HG02885 (cell line): Measurements from ENCODE around the gene PEX14.
"Not testable (repeated sequence)": the region's sequence is repeated elsewhere in the genome, so short reads cannot be mapped to it uniquely, and the experiment has no call there.

Experiments
- ATAC-seq: cut with Tn5 transposase; IDR thresholded peaks from one replicate; pipeline ENCODE4 v1.9.1; 2021; ENCODE audit warnings: mild to moderate bottlenecking; ENCODE audit not compliant: unreplicated experiment, poor library complexity

Gene PEX14

DNA sequence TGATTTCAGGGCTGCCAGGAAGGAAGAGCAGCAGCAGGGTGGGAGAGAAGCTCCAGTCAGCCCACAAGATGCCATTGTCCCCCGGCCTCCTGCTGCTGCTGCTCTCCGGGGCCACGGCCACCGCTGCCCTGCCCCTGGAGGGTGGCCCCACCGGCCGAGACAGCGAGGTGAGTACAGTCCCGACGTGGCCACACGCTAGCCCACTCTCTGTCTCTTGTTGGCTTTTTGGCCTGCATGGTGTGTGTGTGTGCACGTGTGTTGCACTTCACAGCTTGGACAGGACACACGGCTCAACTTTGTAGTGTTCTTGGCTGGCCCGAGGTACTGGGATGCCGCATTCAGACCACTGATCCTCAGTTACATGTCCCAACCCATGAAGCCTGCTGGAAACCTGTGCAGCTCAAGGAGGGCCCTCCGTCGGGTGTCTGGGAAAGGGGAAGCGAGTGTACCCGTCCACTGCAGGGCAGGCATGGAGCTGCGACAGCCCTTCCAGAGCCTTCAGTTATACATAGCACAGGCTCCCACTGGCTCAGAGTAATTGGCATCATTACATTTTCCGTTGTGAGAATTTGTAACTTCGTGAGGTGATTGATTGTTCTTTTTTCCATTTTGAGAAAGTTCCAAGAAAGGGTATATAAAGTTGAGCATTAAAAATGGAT, 24.5 kb upstream of the PEX14 start:
- ATAC-seq = no peak

DNA sequence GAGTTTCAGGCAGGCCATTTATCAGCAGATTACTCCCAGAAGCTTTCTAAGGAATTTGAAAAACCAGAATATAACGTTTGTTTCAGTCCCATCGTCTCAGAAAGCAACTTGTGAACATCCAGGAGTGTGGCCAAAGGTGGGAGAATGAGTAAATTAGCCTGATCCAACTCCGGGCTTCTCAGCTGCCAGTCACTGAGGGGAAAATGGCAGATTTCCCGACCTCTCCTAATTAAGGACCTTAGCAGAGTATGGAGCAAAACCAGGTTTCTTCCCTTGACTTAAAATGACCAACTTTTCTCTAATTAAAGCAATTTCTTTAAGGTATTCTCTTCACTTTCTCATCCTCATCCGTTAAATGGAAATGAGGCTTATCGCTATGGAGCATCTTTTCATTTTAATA, 23.9 kb upstream of the PEX14 start:
- no peak for ATAC-seq

DNA sequence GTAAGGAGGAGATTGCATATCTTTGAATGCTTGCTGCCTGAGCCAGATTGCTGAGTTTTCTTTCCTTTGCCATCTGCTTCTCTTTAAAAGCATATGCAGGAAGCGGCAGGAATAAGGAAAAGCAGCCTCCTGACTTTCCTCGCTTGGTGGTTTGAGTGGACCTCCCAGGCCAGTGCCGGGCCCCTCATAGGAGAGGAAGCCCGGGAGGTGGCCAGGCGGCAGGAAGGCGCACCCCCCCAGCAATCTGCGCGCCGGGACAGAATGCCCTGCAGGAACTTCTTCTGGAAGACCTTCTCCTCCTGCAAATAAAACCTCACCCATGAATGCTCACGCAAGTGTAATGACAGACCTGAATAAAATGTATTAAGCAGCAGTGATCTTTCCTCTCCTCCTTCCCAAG, 23.5 kb upstream of the PEX14 start:
- ATAC-seq = no peak

DNA sequence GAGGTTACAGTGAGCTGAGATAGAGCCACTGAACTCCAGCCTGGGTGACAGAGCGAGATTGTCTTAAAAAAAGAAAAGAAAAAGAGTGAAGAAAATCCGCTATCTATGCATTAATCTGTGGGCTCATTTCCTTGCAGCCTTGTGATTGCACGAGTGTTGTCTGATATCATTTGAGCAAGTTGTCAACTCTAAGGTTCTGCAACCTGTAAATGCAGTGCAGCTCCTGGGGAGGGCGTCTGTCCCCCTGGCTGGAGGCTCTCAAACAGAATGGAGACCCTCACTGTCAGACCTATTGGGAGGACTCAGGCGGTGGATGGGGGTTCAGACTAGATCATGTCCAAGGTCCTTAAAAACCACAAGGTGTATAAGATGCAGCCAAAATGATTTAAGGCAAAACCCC, 18.7 kb upstream of the PEX14 start:
- no peak for ATAC-seq

DNA sequence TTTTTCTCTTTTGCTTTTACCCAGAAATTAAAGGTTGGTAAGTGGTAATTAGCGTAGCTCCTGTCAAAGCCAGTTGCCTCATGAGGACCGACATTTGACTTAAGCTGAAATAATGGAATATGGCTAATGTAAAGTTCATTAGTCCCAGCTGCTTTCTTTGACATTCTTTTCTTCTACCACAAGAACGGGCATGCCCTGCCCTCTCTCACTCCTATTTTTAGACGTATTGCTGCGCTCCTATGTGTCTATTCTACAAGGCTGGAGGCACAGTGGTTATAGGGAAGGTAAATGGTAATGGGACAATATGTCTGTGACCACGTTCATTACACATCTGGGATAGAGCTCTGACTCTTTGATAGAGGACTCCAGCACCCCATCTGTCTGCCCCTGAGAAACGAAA, 18.1 kb upstream of the PEX14 start:
- no peak for ATAC-seq

DNA sequence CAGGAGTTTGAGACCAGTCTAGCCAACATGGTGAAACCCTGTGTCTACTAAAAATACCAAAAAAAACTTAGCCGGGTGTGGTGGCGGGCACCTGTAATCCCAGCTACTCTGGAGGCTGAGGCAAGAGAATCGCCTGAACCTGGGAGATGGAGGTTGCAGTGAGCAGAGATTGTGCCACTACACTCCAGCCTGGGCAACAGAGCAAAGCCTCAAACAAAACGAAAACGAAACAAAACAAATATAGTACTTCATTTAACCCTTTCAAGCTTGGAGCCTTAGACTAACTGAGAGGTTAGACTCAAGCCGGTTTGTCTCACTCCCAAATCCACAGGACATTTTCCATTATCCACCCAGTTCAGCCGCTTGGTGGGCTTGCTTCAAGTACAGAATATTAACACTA, 17.3 kb upstream of the PEX14 start:
- not testable (repeated sequence) for ATAC-seq

DNA sequence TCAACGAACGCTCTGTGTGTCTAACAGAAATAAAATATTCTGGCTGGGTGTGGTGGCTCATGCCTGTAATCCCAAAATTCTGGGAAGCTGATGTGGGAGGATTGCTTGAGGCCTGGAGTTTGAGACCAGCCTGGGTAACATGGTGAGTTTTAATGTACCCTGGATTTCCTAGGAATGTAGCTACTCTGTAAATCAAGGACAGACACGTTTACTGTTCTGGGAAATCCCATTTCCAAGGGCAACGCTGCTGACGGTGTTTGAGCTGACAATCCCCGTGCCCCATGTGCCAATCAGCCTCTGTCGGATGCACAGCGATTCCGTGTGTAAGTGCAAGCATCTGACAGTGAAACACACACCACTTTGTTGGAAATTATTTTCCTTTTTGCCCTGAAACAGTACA, 16.9 kb upstream of the PEX14 start:
- no peak for ATAC-seq

DNA sequence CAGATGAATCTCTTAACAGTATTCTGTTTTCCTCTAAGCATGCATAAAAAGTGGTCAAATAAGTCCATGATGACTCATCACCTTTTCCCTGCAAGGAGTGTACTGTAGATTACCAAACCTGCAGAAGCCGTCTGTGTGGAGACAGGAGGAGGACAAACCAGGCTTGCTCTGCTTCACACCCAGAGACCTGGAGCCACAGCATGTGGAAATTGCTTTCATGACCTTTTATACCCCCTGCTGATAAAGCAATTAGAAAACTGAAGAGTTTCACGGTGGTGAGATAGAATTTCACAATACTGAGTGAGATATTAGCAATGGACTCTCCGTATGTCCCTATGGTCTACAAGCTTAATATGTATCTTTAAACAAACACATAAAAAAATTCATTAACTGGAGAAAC, 15.6 kb upstream of the PEX14 start:
- ATAC-seq = no peak

DNA sequence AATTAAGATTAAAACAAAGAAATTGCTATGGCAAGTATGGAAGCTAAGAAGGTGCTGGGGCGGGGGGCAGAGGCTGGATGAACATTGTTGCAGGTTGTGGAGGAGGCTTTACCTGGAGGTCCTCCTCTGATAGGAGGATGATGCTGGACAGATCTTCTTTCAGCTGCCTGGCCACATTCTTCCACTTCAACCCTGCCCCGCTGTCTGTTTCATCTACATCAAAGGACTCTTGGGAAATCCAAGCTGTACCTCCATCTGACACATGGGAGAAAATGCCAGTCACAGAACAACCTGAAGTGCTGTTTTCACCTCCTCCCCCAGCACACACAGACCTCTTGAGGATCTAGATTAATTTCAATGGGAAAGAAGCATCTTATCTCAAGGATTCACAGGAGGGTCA, 7.7 kb upstream of the PEX14 start:
- ATAC-seq = no peak

DNA sequence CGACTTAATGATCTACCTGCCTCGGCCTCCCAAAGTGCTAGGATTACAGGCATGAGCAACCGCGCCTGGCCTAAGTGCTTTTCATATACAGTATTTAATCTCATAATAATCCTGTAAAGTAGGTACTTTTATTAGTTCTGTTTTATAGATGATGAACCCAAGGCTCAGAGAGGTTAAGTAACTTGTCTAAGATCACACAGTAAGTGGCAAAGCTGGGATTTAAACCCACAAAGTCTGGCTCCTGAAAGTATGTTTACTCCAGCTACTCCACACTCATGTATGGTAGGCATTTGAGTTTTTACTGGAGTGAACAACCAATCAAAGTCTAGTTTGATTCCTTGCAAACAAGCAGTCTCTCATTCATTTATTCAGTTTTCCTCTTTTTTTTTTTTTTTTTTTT, 4.7 kb upstream of the PEX14 start:
- no peak for ATAC-seq

DNA sequence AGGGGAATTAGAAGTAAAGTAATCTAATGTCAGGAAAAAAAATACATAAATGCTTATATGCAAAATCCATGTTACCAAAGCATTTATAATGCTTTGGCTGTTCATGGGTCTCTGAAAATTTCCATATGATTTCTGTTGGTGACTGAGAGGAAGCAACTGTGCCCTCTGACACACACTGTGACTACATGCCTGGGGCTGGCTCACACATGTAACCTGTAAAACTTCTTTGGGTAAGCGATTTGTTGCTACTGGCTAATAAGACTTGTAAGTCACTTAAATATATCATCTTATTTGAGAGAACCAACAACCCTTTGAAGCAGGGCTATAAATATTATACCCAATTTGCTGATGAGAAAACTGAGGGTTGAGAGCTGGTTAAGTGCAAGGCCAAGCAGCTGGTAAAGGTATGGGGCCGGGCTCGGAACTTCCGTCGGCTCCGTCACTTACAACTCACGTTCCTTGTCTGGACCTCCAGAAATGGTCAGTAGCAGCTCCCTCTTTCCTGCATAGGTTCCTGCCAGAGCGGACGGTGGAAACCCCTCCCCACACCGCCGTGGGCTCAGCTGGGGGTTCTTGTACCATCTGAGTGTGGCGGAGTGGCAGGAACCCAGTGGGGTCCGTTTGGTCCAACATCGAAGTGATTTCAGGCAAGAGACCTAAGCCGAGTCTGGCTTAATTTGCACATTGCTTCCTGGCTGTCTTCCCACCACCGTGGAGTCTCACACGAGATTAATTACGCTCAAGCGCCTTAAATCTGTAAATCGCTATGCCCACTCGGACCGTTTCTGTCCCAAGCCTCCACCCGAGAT, 3.1 kb upstream of the PEX14 start:
- ATAC-seq = no peak

DNA sequence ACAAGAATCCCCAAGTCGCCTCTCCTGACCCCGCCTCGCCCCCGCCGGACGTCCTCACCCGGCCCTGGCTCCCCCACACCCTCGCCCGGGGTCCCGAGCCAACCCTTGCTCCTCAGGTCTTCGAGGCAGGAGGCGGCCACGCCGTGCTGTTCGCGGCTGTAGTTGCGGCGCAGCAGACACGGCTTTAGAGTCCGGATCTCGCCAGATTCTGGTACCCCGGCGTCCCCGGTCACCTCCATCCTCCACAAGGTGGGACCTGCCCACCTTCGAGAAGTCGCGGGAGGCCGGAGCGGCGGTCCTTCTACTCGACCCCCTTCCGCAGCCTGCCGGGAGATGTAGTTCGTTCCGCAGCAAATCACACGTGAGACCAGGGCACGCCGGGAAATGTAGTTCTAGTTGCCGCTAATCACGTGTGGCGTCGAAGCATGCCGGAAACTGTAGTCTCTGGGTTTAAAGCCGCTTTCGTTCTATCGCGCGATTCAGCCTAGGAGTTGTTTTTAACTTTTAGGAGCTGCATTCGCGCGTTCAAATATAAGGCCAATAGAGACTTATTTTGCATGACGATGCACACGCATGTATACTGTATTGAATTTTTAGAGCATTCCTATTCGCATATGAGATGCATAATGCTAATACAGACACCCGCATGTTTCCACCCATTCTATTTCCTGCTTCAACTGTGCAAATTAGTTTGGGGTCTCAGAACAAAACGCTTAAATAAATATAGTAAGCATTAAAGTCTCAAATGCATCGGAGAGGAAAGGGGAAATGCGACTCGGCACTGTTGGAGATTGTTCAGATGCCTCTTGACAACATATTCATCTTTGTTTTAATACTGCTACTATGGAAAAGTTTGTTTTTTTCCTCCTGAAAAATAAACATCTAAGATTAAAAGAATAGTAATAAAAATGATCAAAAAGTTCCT, 2.3 kb upstream of the PEX14 start, which contains the start of gene DFFA:
Gene DFFA (minus strand): TSS at position 310 of the 925 bp plus-strand sequence. CDS start 71 bp downstream, at position 239.
- peak; percentile 81 for ATAC-seq

DNA sequence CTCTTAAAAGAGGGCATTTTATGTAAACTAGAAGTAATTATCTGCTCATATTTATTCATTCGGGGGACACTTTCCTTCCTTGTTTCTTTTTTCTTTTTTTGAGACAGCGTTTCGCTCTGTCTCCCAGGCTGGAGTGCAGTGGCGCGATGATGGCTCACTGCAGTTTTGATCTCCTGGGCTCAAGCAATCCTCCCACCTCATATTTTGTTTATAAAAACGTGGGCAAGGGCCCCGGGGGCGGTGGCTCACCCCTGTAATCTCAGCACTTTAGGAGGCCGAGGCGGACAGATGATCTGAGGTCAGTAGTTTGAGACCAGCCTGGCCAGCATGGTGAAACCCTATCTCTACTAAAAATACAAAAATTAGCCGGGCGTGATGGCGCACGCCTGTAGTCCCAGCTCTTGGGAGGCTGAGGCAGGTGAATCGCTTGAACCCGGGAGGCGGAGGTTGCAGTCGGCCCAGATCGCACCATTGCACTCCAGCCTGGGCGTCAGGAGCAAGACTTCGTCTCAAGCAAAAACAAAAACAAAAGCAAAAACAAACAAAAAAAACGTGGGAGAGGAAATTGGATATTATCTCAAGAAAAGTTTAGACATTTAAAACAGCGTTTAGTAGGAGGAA, 1.5 kb upstream of the PEX14 start:
- no peak for ATAC-seq

DNA sequence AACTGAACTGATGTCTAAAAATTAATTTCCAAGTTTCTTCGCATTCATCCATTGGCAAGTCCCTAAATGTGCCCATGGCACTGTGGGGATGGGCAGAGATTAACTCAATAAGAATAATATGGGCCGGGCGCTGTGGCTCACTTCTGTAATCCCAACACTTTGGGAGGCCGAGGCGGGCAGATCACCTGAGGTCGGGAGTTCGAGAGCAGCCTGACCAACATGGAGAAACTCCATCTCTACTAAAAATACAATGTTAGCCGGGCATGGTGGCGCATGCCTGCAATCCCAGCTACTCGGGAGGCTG, 489 bp upstream of the PEX14 start:
- not testable (repeated sequence) for ATAC-seq

DNA sequence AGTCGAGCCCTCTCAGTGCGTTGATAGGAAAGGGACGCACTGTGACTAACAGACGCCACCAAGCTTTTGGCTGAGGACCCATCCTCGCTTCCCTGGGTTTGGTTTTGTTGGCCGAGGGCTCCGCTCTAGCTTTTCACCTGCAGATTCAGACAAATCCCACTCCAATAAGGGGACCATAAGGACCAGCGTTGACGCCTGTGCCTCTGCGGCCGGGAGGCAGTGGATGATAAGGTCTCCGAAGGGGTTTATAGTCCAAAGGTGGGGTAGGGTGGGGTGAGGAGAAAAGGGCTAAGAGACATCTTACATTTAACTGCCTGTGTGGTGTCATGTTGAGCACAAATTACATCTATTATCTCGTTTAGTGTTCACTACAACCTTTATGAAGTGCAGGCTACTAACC, 760 bp downstream of the PEX14 start:
- no peak for ATAC-seq

DNA sequence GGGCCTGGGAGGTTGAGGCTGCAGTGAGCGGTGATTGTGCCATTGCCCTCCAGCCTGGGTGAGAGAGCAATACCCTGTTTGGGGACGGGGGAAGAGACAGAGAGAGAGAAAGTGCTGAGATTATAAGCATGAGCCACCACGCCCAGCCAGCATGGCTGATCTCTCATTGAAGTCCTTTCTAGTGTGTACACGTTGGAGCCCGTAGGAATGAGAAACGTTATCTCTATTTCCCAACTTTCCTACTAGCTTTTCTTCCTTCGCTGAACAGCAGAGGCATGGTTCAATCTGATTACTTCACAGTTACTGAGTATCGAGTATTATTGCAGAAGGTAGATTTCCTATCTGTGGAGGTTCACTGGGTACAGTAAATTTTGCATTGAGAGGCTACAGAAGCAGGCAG, 4.5 kb downstream of the PEX14 start:
- no peak for ATAC-seq

DNA sequence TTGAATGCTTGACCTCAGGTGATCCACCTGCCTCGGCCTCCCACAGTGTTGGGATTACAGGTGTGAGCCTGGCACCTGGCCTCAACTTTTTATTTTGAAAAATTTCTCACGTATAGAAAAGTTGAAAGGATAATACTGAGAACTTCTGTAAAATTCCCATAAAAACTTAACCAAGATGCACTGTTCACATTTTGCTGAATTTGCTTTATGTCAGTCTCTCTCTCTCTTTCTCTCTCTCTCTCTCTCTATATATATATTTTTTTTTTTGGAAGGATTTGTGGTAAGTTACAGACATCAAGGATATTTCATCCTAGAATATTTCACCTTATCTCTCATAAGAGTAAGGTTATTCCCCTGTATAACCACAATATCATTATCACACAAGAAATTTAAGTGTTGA, 5.9 kb downstream of the PEX14 start:
- ATAC-seq = no peak

DNA sequence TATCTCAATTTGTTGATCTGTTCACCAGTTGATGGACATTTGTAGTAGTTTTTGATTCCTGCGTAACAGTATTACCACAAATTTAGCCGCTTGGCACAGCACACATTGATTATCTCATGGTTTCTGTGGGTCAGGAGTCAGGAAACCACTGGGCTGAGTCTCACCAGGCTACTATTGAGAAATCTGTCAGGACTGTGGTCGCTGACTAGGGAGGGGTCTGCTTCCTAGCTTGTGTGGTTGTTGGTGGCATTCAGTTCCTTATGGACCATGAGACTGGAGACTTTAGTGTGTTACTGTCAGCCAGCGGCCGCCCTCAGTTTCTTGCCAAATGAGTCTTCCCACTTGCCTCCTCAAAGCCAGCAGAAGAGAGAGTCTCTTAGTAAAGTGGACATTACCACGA, 9.8 kb downstream of the PEX14 start:
- no peak for ATAC-seq

DNA sequence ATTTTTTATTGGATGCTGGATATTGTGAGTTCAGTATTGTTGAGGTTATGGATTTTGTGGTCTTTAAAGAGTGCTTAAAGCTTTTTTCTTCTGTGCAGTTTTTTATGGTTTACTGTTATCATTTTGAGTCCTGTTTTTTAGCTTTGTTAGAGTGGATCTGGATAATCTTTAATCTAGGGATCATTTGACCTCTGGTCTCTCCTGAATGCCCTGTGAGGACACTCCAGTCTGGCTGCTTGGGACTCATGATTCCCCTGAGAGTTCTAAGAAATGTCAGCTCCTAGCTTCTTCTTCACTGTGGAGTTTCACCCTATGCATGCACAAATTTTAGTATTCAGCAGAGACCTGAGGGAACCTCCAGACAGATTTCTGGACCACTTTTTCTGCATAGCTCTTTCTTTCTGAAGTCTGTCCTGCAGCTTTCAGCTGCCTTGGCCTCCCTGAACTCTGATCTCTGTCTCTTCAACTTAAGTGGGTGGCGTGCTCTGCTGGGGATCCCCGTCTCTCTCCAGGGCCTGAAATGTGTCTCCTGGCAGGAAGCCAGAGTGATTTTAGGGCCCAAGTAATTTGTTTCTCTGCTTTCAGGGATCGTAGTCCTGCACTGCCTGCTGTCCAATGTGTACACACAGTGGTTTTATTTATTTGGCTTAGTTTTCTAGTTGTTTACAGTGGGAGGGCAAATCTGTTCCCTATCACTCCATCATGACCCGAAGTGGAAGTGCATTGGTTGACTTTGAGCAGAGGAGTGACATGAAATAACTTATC, 14.7 kb downstream of the PEX14 start:
- no peak for ATAC-seq
